OCI-LY1 (cell line): ENCODE data around the gene MYRF.

ENCODE experiments used
- H2AFZ ChIP-seq: fragments of 200-600 bp; sonication (generic), shearing (Covaris generic); 2 replicates; pipeline ENCODE4 v1.6.0; 2014; ENCODE audit warnings: antibody characterized with exemption, mild to moderate bottlenecking, low read length
- H3F3A ChIP-seq: fragments of 200-600 bp; sonication (generic), shearing (Covaris generic); 2 replicates; pipeline ENCODE4 v1.6.0; 2014; ENCODE audit warnings: mild to moderate bottlenecking, antibody characterized with exemption, low read length, moderate library complexity; ENCODE audit not compliant: insufficient read depth
- H3K27ac ChIP-seq: fragments of 200-600 bp; sonication (generic); 2 replicates; pipeline ENCODE4 v1.5.1; 2014; ENCODE audit warnings: low read length, mixed run types, mild to moderate bottlenecking, low read depth; ENCODE audit not compliant: poor library complexity, severe bottlenecking
- H3K27me3 ChIP-seq: fragments of 200-600 bp; sonication (generic); 2 replicates; pipeline ENCODE4 v1.6.0; 2014; ENCODE audit warnings: antibody characterized with exemption, mild to moderate bottlenecking, low read length, moderate library complexity; ENCODE audit not compliant: insufficient read depth
- H3K36me3 ChIP-seq: fragments of 200-600 bp; sonication (generic); 2 replicates; pipeline ENCODE4 v1.6.1; 2014; ENCODE audit warnings: mild to moderate bottlenecking, antibody characterized with exemption, low read length, moderate library complexity, mixed read lengths; ENCODE audit not compliant: insufficient read depth
- H3K4me1 ChIP-seq: fragments of 200-600 bp; sonication (generic); 2 replicates; pipeline ENCODE4 v1.5.1; 2014; ENCODE audit warnings: mild to moderate bottlenecking, low read length, moderate library complexity; ENCODE audit not compliant: insufficient read depth, severe bottlenecking
- H3K4me2 ChIP-seq: fragments of 200-600 bp; sonication (generic), shearing (Covaris generic); 2 replicates; pipeline ENCODE4 v1.6.1; 2014; ENCODE audit warnings: low read length
- H3K4me3 ChIP-seq: fragments of 200-600 bp; sonication (generic); 2 replicates; pipeline ENCODE4 v1.5.1; 2014; ENCODE audit warnings: low read length, low read depth, mild to moderate bottlenecking, mixed read lengths; ENCODE audit not compliant: poor library complexity, severe bottlenecking
- H3K79me2 ChIP-seq: fragments of 200-600 bp; shearing (Covaris generic); 2 replicates; pipeline ENCODE4 v1.6.1; 2016; ENCODE audit warnings: mixed run types, low read length, mixed read lengths; ENCODE audit not compliant: insufficient read depth
- H3K9ac ChIP-seq: fragments of 200-600 bp; sonication (generic), shearing (Covaris generic); 2 replicates; pipeline ENCODE4 v1.6.1; 2014; ENCODE audit warnings: mild to moderate bottlenecking, low read length, mixed read lengths
- H3K9me2 ChIP-seq: fragments of 200-600 bp; sonication (generic), shearing (Covaris generic); 2 replicates; pipeline ENCODE4 v1.6.1; 2014; ENCODE audit warnings: low read depth, mild to moderate bottlenecking, low read length, mixed read lengths
- H3K9me3 ChIP-seq: fragments of 200-600 bp; shearing (Covaris generic); 2 replicates; pipeline ENCODE4 v1.6.1; 2014; ENCODE audit warnings: low read length, mixed read lengths
- H4K20me1 ChIP-seq: fragments of 200-600 bp; sonication (generic), shearing (Covaris generic); 2 replicates; pipeline ENCODE4 v1.6.0; 2016; ENCODE audit warnings: mild to moderate bottlenecking, low read length; ENCODE audit not compliant: insufficient read depth
- CTCF ChIP-seq: fragments of 200-600 bp; sonication (generic), shearing (Covaris generic); IDR thresholded peaks from 2 replicates; pipeline ENCODE4 v1.5.1; 2017; ENCODE audit warnings: mild to moderate bottlenecking, antibody characterized with exemption, low read length, moderate library complexity, mixed read lengths
- EZH2 ChIP-seq: fragments of 200-600 bp; sonication (generic), shearing (Covaris generic); IDR thresholded peaks from 2 replicates; pipeline ENCODE4 v1.8.0; 2017; ENCODE audit warnings: borderline replicate concordance, mixed run types, mild to moderate bottlenecking, antibody characterized with exemption, low read length, moderate library complexity, mixed read lengths

The MYRF gene

GRCh38 chr11:61775106-61775505 lies 22.7 kb downstream of the MYRF start:
- no peaks in the 10 kb centered on the region; the same call in 1 of the 2 replicates for H3K27me3 ChIP-seq
- H3K79me2 ChIP-seq: no peaks in the 10 kb centered on the region
- H3F3A ChIP-seq: no peaks in the 10 kb centered on the region
- no peaks in the 10 kb centered on the region for H3K9me2 ChIP-seq
- no peaks in the 10 kb centered on the region for H3K36me3 ChIP-seq
- no peak overlapping the region for H3K27ac ChIP-seq
- H2AFZ ChIP-seq: no peak overlapping the region
- H4K20me1 ChIP-seq: no peaks in the 10 kb centered on the region
- no peak overlapping the region for H3K4me3 ChIP-seq
- no peak overlapping the region for H3K9ac ChIP-seq
- TF ChIP-seq CTCF (no peak), EZH2 (no peak)
- H3K4me2 ChIP-seq: no peak overlapping the region
- H3K4me1 ChIP-seq: peaks cover 9% of the 10 kb centered on the region
- no peaks in the 10 kb centered on the region for H3K9me3 ChIP-seq

- Histone ChIP-seq H3K79me2 (no peaks in the 10 kb centered on the region), H3K9ac (no peak overlapping the region), H2AFZ (no peak overlapping the region), H3K36me3 (no peaks in the 10 kb centered on the region), H3K4me2 (no peak overlapping the region), H3K27ac (no peak overlapping the region), H3K9me3 (no peaks in the 10 kb centered on the region), H3K4me3 (no peak overlapping the region), H3K27me3 (no peaks in the 10 kb centered on the region; the same call in 1 of the 2 replicates), H3F3A (no peaks in the 10 kb centered on the region), H3K4me1 (peaks cover 9% of the 10 kb centered on the region), H3K9me2 (no peaks in the 10 kb centered on the region), H4K20me1 (no peaks in the 10 kb centered on the region)
- no peak for TF ChIP-seq EZH2
- no peak for TF ChIP-seq CTCF
Measured at GRCh38 chr11:61775606-61776554, 23.4 kb downstream of the MYRF start.

GRCh38 chr11:61776561-61777075 lies 24.2 kb downstream of the MYRF start:
- H3K36me3 ChIP-seq: no peaks in the 10 kb centered on the region
- peaks cover 9% of the 10 kb centered on the region for H3K4me1 ChIP-seq
- H3K9me3 ChIP-seq: no peaks in the 10 kb centered on the region
- H3F3A ChIP-seq: no peaks in the 10 kb centered on the region
- H3K9ac ChIP-seq: no peak overlapping the region
- H3K4me3 ChIP-seq: no peak overlapping the region
- no peaks in the 10 kb centered on the region for H3K79me2 ChIP-seq
- H4K20me1 ChIP-seq: no peaks in the 10 kb centered on the region
- no peak overlapping the region for H3K27ac ChIP-seq
- no peak overlapping the region for H3K4me2 ChIP-seq
- TF ChIP-seq CTCF (peak; percentile 79), EZH2 (no peak)
- H2AFZ ChIP-seq: no peak overlapping the region
- H3K27me3 ChIP-seq: no peaks in the 10 kb centered on the region; the same call in 1 of the 2 replicates
- no peaks in the 10 kb centered on the region for H3K9me2 ChIP-seq
